HG02678 (cell line): ENCODE data around the gene AGAP3.

ENCODE experiments used
- ATAC-seq: cut with Tn5 transposase; IDR thresholded peaks from one replicate; pipeline ENCODE4 v1.9.1; 2021; ENCODE audit warnings: mild to moderate bottlenecking, moderate library complexity; ENCODE audit not compliant: unreplicated experiment

The AGAP3 gene

GRCh38 chr7:151134743-151135524, 48.7 kb downstream of the AGAP3 start:
- ATAC-seq: no peak

GRCh38 chr7:151135525-151135845, 49.2 kb downstream of the AGAP3 start:
- ATAC-seq: no peak

- ATAC-seq: no peak
These were observed 49.9 kb downstream of the AGAP3 start for GRCh38 chr7:151135866-151136843.

DNA sequence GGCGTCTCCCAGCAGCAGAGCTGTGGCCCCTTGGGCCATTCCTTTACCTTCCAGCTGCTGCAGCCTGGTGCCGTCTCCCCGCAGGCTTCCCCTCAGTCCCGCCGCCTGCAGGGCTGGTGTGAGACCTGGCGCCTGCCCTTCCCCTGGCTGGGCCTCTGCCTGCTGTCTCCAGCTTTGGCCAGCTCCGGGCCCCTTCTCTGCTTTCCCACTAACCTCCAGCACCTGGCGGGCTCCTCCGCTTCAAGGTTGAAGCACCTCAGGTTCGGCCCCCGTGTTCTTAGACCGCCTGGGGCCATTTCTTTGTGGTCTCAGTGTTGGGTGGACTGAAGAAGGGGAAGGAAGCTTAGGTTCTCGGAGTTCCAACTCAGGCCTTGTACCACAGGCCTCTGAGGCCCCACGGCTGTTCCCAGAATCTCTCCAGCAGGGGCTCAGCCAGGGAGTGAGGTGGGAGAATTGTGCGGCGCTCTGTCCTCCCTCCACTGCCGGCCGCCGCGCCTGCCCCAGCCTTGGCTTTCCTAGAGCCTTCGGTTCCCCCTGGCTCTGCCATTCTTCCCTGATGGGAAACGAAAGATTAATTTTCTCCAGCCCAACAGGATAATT, 50.9 kb downstream of the AGAP3 start:
- no peak for ATAC-seq

DNA sequence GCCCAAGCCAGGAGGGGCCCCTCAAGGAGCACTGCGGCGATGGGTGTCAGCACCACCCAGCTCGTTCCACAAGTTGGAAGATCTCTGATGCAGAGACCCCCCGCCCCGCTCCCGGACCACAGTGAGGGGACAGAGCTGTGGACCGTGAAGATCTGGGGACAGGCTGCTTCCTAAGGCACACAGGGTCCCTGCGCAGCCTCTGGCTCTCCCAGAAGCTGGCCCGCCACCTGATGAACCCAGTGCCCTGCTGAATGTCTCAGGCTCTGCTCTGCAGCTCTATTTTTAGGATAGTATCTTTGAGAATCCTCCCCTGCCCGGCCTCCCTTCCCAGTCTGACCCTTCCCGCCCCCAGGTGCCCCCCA, 51.5 kb downstream of the AGAP3 start:
- no peak for ATAC-seq

DNA sequence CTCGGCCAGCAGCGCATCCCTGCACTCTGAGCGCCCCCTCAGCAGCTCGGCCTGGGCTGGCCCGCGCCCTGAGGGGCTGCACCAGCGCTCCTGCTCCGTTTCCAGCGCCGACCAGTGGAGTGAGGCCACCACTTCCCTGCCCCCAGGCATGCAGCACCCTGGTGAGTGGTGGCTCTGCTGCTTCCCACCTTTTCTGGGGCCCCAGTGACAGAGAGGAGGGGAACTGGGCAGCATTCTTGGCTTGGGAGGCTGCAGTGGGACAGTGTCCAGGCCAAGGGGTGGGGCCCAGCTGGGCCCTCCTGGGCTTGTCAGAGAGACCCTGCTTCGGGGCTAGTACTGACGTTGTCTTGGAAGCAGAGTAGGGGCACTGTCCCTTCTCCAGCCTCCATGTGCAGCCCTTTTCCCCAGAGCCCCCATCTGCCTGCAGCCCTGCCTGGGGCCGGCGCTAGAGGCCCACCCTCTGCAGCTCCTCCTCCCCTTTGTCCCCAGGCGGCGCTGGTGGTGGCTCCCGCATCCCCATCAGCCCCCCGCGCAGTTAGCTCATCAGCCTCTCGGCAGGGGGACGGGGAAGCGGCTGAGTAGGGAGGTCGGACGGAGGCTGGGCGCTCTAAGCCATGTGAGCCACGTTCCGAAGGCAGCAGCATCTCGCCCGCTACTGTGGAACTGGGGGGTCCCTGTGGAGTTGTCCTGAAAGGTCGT, 52.0 kb downstream of the AGAP3 start:
- ATAC-seq: no peak

- ATAC-seq: no peak
These were observed 53.0 kb downstream of the AGAP3 start for GRCh38 chr7:151139071-151139790.

DNA sequence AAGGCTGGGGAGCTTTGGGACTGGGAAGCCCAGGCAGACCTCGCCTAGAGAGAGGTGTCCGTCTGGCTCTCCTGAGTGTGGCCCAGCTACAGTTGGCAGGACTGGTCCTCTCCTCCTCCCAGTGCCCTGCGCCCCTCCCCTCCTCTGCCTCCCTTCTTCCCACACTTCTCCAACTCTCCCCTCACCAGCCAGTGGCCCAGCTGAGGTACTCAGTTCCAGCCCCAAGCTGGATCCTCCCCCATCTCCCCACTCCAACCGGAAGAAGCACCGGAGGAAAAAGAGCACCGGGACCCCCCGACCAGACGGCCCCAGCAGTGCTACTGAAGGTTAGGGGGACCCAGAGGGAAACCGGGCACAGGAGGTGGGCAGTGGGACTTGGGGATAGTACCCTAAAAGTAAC, 53.5 kb downstream of the AGAP3 start:
- ATAC-seq: no peak

DNA sequence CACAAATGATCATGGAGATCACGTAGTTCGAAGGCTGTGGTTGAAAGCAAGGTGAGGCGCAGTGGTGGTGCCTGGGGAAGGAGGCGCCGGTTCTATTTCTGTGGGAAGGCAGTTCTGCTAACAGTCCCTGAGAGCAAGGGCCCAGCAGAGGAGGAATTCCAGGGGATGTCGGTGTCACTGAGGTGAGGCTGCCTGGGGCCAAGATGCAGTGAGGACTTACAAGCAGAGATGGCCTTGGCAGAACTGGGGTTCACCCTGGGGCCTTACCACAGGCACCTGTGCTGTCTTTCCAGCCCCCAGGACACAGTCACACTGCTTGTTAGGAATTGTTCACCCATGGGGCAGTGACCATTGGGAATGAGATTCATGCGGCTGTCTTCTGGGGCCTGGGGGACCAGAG, 54.6 kb downstream of the AGAP3 start:
- ATAC-seq: no peak

- ATAC-seq: no peak
These were observed 55.1 kb downstream of the AGAP3 start for GRCh38 chr7:151141311-151141854.

DNA sequence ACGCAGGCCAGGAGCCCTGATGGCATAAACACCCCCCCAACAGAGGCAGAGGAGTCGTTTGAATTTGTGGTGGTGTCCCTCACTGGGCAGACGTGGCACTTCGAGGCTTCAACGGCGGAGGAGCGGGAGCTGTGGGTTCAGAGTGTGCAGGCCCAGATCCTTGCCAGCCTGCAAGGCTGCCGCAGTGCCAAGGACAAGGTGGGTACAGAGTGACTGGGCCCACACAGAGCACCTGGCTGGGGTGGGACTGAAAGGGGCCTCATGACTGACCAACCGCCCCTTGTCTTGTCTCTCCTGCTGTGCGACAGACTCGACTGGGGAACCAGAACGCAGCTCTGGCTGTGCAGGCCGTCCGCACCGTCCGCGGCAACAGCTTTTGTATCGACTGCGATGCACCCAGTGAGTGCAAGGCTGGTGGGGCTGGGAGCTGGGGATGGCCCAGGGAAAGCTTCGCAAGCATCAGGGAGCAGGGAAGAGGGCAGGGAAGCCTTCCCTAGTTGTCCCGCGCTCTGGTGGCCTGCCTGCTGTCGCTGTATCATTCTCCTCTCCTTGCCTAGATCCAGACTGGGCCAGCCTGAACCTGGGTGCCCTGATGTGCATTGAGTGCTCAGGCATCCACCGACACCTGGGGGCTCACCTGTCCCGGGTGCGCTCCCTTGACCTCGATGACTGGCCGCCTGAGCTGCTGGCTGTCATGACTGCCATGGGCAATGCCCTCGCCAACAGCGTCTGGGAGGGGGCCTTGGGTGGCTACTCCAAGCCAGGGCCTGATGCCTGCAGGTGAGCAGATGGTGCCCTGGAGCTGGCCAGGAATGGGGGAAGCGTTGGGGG, 55.8 kb downstream of the AGAP3 start:
- no peak for ATAC-seq

DNA sequence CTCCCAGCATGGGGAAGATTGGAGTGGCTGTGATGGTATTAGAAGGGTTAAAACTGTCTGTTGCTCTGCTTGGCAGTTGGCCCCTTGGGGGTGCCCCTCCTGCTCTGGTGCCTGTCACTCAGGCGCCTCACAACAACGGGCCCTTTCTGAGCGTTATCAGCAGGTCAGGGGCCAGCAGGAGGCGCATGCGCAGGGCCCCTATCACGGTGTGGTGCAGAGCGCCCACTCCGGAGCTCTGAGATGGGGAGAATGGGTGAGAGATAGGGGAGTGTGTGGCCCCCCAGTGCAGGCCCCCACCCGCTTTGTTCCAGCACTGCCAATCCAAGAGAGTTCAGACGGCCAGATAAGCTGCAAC, 56.4 kb downstream of the AGAP3 start:
- no peak for ATAC-seq

- no peak for ATAC-seq
These were observed 57.2 kb downstream of the AGAP3 start for GRCh38 chr7:151143261-151144015.

DNA sequence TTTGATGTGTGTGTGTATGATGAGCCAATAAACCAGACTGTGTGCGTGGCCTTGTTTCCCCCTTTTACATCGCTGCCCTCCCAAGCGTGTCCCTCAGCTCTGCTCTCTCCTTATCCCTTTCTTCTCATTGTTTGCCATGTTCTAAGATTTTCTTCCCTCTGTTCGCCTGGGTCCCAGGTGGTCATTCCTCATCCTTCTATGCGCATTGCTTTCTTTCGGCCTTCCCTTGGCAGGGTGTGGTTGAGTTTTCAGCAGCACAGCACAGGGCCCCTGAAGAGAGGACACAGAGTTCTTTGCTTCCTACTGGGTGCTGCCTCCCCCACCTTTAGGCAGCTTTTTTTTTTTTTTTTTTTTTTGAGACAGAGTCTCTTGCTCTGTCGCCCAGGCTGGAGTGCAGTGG, 58.1 kb downstream of the AGAP3 start:
- no peak for ATAC-seq

GRCh38 chr7:151146761-151147160, 60.5 kb downstream of the AGAP3 start:
- no peak for ATAC-seq

DNA sequence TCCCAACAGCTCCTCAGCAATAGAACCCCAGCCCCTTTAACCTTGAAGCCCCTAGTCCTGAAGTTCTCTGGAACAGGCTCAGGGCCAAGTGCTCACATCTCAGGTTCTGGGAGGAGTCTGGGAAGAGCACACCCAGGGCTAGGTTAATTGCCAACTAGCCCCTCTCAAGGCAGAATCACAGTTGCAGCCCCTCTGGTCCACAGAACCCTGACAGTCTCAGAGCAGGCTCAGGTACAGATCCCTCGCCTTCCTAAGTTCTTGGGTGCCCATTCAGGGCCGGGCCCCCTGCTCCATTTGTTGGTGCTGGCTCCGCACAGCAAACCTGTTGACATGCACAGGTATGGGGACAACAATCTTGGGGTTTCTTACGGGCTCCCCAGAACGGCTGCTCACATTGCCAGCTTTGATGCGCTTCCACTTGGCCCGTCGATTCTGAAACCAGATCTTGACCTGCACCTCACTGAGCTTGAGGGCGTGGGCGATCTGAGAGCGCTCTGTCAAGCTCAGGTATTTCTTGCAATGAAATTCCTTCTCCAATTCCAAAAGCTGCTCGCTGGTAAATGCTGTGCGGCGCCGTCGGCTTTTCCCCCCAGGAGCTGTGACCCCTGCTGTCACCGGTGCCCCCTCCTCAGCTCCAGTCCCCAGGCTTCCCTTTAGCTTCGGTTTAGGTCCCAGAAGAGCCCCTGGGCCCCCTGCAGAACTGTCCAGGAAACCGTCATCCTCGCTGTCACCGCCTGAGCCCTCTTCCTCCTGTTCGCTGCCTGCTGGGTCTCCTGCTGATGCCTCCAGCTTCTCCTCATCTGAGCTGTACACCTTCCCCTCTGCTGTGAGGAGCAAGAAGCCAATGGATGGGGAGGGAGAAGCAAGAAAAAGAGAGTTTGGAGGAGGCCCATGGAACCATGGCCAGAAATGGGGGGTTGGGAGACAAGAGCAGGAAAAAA, 62.3 kb downstream of the AGAP3 start:
- no peak for ATAC-seq

- ATAC-seq: no peak
These were observed 64.1 kb downstream of the AGAP3 start for GRCh38 chr7:151150388-151150787.
